HG02884 (cell line): ENCODE measurements around the gene CHST13.

ENCODE experiments used
- ATAC-seq: cut with Tn5 transposase; IDR thresholded peaks from one replicate; pipeline ENCODE4 v1.9.1; 2021; ENCODE audit warnings: mild to moderate bottlenecking, moderate library complexity; ENCODE audit not compliant: unreplicated experiment

CHST13 gene

DNA sequence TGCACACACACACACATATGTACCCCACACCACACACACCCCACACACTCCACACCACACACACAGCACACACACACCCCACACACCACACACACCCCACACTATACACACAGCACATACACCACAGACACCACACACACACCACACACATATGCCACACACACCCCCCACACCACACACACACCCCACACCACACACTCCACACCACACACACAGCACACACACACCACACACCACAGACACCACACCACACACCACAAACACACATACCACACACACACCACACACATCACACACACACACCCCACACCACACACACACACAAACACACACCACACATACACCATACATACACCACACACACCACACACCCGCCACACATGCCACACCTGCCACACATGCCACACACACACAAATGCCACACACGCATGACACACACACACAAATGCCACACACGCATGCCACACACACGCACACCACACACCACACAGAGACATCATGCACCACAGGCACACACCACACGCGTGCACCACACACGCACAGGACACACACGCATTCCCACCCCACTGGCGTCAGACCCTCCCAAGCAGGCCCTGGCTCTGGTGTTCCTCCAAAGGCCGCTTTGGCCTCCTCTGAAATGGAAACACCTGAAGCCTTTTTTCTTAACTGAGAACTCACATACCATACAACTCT lies 15.7 kb downstream of the CHST13 start:
- no peak for ATAC-seq

- no peak for ATAC-seq
These were observed 16.4 kb downstream of the CHST13 start for GRCh38 chr3:126540342-126540849.

- no peak for ATAC-seq
These were observed 17.1 kb downstream of the CHST13 start for GRCh38 chr3:126540951-126541627.

GRCh38 chr3:126541628-126542339 lies 17.8 kb downstream of the CHST13 start:
- ATAC-seq: no peak

GRCh38 chr3:126542340-126543241 lies 18.6 kb downstream of the CHST13 start:
- no peak for ATAC-seq

DNA sequence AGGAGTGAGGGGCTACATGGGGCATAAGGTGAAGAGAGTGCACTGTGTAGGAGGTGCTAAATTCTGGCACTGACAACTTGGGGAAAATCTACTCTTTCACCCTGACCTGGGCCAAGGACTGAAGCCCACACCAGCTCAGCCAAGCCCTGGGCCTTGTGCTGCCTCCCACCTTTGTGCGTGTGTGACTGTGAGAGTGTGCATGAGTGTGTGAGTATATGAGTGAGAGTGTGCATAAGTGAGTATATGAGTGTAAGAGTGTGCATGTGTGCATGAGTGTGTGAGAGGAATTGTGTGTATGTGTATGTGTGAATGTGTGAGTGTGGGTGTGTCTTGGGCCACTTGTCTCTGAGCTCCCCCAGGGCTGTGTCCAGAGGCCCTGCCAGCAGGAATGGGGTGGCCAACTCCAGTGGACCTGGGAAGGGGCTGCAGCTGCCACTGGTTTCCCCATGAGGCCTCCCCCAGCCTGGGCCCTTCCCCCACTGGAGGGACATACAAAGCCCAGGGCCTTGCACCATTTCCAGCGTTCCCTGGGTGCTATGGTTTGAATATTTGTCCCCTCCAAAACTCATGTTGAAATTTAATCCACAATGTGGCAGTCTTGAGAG lies 19.6 kb downstream of the CHST13 start:
- no peak for ATAC-seq

DNA sequence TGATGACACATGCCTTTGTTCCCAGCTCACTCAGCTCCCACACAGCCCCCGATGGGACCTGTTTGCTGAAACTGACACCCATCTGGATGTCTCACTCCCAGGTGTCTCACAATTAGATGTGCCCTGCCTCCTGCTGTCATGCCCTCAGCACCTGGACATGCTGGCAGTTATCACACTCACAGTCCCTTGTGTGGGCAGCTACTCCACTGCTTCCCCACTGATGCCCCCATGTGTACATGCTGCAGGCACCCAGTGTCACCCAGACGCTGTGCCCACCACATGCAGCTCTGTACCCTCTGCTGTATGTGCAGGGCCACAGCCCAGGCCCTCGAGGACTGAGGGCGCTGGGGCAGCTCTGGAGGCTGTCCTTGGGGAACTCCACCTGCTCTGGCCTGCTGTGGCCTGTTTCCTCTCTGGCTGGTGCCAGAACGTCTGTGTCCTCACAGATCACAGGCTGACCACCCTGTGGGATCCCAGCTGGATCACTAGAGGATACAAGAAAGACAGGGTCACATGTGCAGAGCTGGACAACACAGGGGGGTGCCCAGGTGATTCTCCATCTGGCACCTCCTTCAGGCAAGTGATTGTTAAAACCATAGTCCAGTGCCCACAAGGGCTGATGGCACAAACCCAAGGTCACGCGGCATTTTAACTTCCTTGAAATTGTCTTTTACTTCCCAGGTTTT lies 20.8 kb downstream of the CHST13 start:
- no peak for ATAC-seq

- no peak for ATAC-seq
These were observed 21.6 kb downstream of the CHST13 start for GRCh38 chr3:126545544-126545943.

DNA sequence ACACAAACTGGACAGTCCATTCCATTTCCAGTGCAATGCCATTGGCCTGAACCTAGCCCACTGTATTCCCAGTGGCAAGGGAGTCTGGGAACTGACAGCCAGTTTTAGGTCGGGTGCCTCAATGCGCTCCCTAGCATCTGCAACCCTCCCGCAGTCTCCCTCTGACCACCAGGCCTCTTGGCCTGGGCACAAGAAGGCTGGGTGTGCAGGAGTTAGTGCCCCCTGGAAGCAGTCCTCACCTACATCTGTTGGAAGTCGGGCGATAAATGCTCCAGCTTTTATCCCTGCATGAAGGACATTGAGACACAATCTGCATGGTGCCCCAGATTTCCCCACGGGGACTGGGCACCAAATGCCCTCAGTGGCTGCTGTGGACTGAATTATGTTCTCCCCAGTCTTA lies 22.1 kb downstream of the CHST13 start:
- no peak for ATAC-seq

DNA sequence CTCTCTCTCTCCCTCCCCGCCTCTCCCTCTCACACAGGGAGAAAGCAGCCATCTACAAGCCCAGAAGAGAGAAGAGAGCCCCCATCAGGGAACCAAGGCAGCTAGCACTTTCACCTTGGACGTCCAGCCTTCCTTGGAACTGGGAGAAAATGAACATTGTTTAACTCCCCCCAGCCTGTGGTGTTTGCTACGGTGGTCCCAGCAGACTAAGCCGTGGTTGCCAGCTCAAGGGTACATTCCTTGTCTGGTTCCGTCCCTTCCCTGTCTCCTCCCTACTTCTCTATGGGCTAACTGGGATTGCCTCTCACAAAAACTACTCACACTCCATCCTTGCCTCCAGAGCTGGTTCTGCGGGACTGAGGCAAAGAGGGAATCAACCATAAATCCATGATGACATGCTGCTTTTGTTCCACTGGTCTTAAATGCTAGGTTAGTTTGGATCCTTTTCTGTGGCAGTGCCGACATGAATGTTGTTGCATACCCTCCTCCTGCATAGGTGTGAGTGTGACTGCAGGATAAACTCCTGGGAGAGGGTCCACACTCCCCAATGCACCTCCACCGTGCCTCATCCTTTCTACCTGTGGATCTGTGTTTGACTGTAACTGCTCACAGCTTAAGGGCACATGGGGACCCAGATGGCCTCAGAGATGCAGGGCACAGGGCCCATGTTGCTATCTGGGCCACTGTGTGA lies 22.7 kb downstream of the CHST13 start:
- ATAC-seq: no peak

GRCh38 chr3:126547721-126548120 lies 23.8 kb downstream of the CHST13 start:
- no peak for ATAC-seq

GRCh38 chr3:126548556-126549466 lies 24.9 kb downstream of the CHST13 start:
- no peak for ATAC-seq

- ATAC-seq: no peak
These were observed 26.0 kb downstream of the CHST13 start for GRCh38 chr3:126549861-126550487.

DNA sequence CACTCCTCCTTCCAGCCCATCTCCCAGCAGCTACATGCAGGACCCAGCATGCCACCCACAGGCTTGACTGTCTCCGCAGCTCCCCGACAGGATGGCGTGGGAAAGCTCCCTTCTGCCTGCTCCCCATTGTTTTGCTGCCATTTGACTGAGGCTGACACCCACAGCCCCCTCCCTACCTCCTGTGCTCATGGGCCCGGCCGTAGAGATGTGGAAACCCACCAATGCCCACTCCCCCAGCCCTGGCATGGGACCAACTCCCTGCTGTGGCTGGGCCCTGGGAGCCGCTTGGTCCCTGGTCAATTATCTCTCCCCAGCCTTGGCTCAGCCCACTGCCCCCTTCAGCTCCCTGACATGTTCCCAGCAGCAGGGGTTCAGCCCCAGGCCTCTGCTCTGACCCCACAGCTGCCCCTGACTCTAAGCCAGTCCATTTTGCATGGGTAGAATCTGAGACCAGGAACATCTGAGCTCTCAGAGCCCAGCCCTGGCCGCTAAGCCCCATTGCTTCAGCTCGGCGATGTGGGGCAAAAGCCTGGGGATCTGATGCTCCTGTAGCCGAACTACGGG lies 26.6 kb downstream of the CHST13 start:
- no peak for ATAC-seq

DNA sequence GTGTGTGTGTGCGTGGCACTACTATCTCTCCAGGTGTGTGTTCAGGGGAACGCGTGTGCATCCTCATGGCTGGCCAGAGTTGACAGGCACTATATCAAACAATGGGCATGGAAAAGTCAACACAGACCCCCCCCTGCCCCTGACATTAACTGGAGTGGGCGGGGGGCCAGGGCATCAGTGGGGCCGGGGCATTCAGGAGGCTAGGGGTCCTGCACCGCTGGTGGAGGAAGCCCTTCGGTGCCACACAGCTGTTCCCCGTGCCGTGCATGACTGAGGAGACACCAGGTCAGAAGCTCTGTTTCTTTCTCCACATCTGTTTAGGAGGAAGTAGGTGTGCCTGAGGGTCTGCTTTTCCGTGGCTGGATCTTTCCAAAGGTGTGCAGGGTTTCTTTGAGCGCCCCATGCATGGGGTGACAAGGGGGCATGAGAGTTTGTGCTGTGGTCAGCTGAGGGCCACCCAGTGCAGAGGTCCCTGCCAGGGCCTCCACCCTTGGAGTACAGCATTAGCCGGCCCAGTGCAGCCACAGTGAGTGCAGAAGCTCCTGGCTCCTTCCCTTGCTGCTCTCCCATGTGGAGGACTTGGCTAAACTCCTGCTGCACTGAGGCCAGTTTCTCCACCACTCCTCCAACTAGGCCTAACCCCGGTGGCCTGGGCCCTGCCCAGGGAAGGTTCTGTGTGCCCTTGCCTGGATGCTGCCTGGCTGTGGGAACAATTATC lies 27.3 kb downstream of the CHST13 start:
- ATAC-seq: no peak

- no peak for ATAC-seq
These were observed 28.1 kb downstream of the CHST13 start for GRCh38 chr3:126551839-126552687.
